BJ (cell line): ENCODE measurements around the gene ARID1A. TPM values are rescaled to one million over a fixed set of nuclear protein-coding genes. Genes with fewer than 3 reads are reported as not detected.
A peak's percentile ranks its signal among the peaks of the same experiment; 100 is the strongest.

ENCODE experiments used
- CTCF ChIA-PET: fragments of 350-600 bp; formaldehyde crosslinking; extraction: SDS; loops from one replicate; lab custom pipeline; 2021; ENCODE audit warnings: antibody characterized with exemption, inconsistent platforms; lab: Yijun Ruan, JAX
- POLR2A ChIA-PET: fragments of 300-600 bp; sonication (Branson Sonifier 250); formaldehyde crosslinking; extraction: SDS; loops from one replicate; lab custom pipeline; 2021; ENCODE audit warnings: antibody characterized with exemption; lab: Charles Lee
- DNase-seq: peaks from one replicate; pipeline ENCODE4 v3.0.0-alpha.2; 2011; ENCODE audit warnings: low read depth
- H3K27me3 ChIP-seq: 2 replicates; pipeline ENCODE4 v1.6.0; 2011; ENCODE audit warnings: low read length; ENCODE audit not compliant: control insufficient read depth, insufficient read depth
- H3K36me3 ChIP-seq: 2 replicates; pipeline ENCODE4 v1.5.1; 2011; ENCODE audit warnings: low read length; ENCODE audit not compliant: control insufficient read depth, insufficient read depth
- H3K4me3 ChIP-seq: 2 replicates; pipeline ENCODE4 v1.5.1; 2011; ENCODE audit warnings: low read depth, mild to moderate bottlenecking, control low read depth, low read length
- CTCF ChIP-seq: IDR thresholded peaks from 2 replicates; pipeline ENCODE4 v1.5.1; 2011; ENCODE audit warnings: low read depth, mild to moderate bottlenecking, control low read depth, inconsistent platforms, low read length, moderate library complexity; ENCODE audit not compliant: insufficient read depth
- polyA plus RNA-seq: library from polyadenylated mRNA; depleted of rRNA; stranded (reverse); fragments of >200 nt; gene quantifications from 2 replicates; pipeline ENCODE4 v1.2.3, GENCODE V29; 2011

Gene ARID1A
- polyA plus RNA-seq, 1 experiment = 16.0 TPM

GRCh38 chr1:26706315-26706714, 10.5 kb downstream of the ARID1A start:
- DNase-seq = no peak
- CTCF ChIA-PET = interaction anchor here (1.3 to 1.4 kb wide), 2 partner anchors 10 to 81 kb away, joined by 3 read pairs; partner anchors contain the start of gene PIGV

GRCh38 chr1:26710811-26711210, 15.0 kb downstream of the ARID1A start:
- CTCF ChIA-PET = no interaction called here
- H3K27me3 ChIP-seq = no peaks in the 10 kb centered on the region
- TF ChIP-seq CTCF = no peak
- H3K36me3 ChIP-seq = peaks cover 2% of the 10 kb centered on the region; the same call in 1 of the 2 replicates
- no peak overlapping the region for H3K4me3 ChIP-seq
- DNase-seq = no peak
- POLR2A ChIA-PET = no interaction called here

More at GRCh38 chr1:26706315-26706714, 10.5 kb downstream of the ARID1A start:
- Histone ChIP-seq H3K36me3 (peaks cover 2% of the 10 kb centered on the region; the same call in 1 of the 2 replicates), H3K27me3 (no peaks in the 10 kb centered on the region), H3K4me3 (no peak overlapping the region)
- no peak for TF ChIP-seq CTCF
- POLR2A ChIA-PET = no interaction called here

- no peak for TF ChIP-seq CTCF
- POLR2A ChIA-PET = no interaction called here
- Histone ChIP-seq H3K27me3 (no peaks in the 10 kb centered on the region), H3K36me3 (peaks cover 2% of the 10 kb centered on the region; the same call in 1 of the 2 replicates), H3K4me3 (no peak overlapping the region)
- CTCF ChIA-PET = no interaction called here
- DNase-seq = no peak
Observed at GRCh38 chr1:26711777-26712176, 16.0 kb downstream of the ARID1A start.

GRCh38 chr1:26717017-26717491, 21.2 kb downstream of the ARID1A start:
- POLR2A ChIA-PET = interaction anchor here (1.0 kb wide), 1 partner anchor 24 kb away, joined by 3 read pairs; no protein-coding TSS in a partner anchor
- H3K27me3 ChIP-seq = no peaks in the 10 kb centered on the region
- DNase-seq = no peak
- CTCF ChIA-PET = interaction anchor here (0.6 to 1.4 kb wide), 2 partner anchors 11 to 623 kb away, joined by 3 read pairs; no protein-coding TSS in a partner anchor
- no peak for TF ChIP-seq CTCF
- H3K4me3 ChIP-seq = no peak overlapping the region
- no peaks in the 10 kb centered on the region for H3K36me3 ChIP-seq

- peak; percentile 18; the same call in 1 of the 2 replicates for TF ChIP-seq CTCF
- CTCF ChIA-PET = interaction anchor here (0.6 kb wide), 1 partner anchor 81 kb away, joined by 3 read pairs; no protein-coding TSS in a partner anchor
- POLR2A ChIA-PET = no interaction called here
Observed at GRCh38 chr1:26719205-26719604, 23.4 kb downstream of the ARID1A start.

More at GRCh38 chr1:26719205-26719604, 23.4 kb downstream of the ARID1A start:
- DNase-seq = no peak
- no peaks in the 10 kb centered on the region for H3K36me3 ChIP-seq
- H3K4me3 ChIP-seq = no peak overlapping the region
- H3K27me3 ChIP-seq = no peaks in the 10 kb centered on the region
